Anterior cingulate cortex (tissue), 58 donors: Measurements from ENCODE around the gene HTRA1.
A peak's percentile ranks its signal among the peaks of the same experiment; 100 is the strongest.

Experiments
- DNase-seq, 58 donors: peaks; one replicate each; lab custom pipeline; 2025; lab: John Stamatoyannopoulos, UW

The HTRA1 gene

GRCh38 chr10:122469848-122470247 is 8.5 kb downstream of the HTRA1 start:
- DNase-seq, result no peak

DNA sequence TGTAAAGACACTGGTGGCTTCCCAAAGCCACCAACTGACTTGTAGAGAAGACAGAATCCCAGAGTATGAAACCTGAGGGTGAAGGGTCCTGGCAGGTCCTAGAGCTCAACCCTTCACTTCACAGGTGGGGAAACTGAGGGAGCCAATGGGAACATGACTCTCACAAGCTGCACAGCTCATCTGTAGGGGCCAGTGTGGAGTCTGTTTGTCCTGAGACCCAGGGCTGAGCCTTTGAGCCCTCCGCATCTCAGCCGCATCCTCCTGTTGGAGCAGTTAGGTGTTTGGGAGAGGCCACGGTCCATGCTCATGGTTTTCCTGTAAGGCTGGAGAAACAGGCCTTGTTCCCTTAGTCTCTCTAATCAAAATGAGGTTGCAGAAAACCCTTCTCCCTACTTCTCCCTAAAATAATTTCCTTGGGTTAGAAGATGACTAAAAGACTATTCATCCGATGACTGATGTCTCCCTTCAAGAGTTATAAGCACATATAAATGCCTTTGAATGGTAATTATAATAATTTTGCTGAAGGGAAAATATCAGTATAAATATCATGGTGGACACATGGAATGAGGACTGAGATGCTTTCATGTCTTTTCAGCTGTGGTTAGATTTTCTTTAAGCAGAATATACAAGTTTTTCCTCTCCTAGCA is 10.3 kb downstream of the HTRA1 start:
- DNase-seq, result no peak

GRCh38 chr10:122473116-122473515 is 11.8 kb downstream of the HTRA1 start:
- no peak for DNase-seq

- peak in 12 of 58 donors; percentile 33 to 83 (median 56) for DNase-seq
Measured at GRCh38 chr10:122474131-122474818, 12.9 kb downstream of the HTRA1 start.

- peak in 50 of 58 donors; percentile 38 to 91 (median 74) for DNase-seq
Measured at GRCh38 chr10:122475100-122475499, 13.7 kb downstream of the HTRA1 start.

- DNase-seq, result peak in 6 of 58 donors; percentile 30 to 79 (median 59)
Measured at GRCh38 chr10:122475591-122476332, 14.4 kb downstream of the HTRA1 start.

- no peak for DNase-seq
Measured at GRCh38 chr10:122476333-122476695, 15.0 kb downstream of the HTRA1 start.

DNA sequence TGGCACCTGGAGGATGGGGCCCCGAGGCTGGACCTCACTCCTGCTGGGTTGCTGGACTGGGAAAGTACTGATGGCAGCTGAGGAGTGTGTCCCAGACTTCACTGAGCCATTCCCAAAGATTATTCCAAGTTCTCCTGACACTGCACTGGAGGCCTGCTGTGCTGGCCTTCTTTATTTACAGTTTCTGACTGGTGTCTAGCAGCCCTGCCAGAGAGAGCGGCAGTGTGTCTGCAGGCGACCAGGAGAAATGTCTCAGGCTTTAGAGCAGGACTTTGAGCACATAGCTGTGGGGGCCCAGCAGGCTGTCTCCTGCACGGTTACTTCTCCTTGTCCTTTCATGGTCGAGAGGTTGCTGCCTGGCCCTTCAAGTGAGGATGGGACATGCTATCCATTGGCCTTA is 16.1 kb downstream of the HTRA1 start:
- DNase-seq, result no peak

GRCh38 chr10:122478971-122479370 is 17.6 kb downstream of the HTRA1 start:
- peak in 44 of 58 donors; percentile 21 to 93 (median 54) for DNase-seq

DNA sequence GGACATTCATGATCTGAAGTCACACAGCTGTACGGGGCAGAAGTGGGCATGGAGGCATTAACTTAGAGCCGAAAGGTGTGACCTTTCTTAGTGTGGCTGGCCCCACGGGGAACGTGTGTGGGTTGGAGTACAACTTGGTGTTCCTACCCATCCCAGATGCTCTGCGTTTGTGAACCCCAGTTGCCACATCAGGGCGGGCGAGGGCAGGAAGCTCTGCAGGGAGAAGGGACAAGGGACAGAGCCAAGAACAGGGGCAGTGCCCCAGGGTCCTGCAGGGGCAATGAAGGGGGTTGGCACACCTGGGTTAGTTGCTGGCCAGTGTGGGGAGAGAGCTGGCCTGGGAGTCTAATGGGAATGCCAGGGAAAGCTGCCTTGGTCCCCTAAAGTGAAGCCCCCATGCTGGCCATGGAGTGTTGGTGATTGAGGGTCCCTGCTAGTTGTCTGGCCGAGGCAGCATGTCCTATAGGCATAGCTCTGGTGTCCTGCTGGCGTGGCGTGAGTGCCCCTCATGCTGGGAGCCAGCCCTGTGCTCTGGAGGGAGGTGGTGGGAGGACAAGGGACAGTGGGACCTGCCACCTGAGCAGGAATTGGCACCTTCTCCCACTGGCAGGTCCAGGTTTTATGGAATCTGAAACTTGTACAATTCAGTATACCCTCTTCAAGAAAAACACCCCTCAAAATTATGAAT is 18.9 kb downstream of the HTRA1 start:
- no peak for DNase-seq

DNA sequence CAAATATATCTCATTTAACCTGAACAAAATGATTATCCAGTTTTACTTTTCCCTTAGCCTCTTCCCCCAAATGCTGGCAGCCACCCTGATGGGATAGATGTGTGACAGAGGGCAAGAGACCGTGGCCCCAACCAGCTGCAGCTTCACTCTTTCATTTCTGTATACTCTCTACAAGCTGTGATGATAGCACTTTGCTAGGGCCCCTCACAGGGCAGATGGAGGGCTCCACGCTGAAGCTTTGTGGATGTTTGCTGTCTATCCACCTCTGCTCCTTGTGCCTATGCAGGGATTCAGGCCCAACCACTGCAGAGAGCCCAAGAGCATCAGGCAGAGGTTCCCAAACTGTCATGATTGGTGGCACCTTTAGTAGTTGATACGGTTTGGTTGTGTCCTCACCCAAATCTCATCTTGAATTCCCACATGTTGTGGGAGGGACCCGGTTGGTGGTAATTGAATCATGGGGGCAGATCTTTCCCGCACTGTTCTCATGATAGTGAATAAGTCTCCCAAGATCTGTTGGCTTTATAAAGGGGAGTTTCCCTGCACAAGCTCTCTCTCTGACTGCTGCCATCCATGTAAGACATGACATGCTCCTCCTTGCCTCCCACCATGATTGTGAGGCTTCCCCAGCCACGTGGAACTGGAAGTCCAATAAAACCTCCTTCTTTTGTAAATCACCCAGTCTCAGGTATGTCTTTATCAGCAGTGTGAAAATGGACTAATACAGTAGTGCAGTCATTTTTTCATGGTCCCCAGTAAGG is 20.1 kb downstream of the HTRA1 start:
- no peak for DNase-seq

DNA sequence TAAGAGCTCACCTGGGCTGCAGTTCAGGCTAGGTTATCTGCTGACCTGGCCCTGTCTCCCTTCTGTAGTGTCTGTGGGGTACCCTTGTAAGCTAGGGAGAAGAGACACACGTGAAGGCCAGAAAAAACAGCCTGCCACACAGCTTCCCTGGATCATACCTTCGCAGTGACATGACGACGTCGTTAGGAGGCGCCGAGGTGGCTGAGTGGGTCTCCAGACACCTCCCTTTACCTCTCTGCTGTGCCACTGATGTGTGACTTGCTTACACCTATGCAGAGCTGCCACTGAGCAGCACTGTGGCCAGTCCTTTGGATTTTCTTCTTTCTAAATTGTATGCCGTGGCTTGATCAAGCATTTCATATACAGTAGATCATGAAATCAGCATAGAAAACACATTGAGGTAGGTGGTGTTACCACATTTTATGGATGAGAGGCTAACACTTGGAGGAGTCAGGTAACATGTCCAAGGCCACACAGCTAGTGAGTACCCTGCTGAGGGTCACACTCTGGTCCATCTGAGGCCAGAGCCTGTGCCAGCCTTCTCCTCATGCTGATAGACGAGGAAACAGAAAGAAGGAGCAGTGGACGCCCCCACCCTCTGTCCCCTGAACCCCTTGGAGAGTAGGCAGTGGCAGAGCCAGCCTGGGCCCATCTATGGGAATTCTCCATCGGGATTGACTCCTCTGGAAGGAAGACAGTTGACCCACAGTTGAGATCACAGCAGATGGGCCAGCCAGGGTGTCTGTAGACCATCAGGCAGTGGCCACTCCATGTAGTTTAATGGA is 23.1 kb downstream of the HTRA1 start:
- no peak for DNase-seq

DNA sequence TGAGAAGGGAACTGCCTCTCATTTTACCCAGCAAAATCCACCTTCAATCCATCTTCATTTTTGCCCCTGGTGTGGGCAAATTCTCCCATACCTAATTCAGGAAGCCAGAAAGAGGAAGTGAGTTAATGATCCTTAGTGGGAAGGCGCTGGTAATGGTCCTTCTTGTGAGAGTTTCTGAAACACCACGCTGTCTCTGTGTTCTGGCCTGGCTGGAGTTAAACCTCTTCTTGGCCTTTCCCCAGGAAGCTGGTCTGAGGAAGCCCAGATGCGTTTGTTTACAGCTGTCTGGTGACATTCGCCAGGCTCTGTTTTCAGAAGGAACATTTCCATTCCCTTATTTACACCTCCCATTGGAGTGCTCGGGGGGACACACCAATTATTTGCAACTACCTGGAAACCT is 24.3 kb downstream of the HTRA1 start:
- peak in 21 of 58 donors; percentile 25 to 75 (median 41) for DNase-seq

GRCh38 chr10:122486406-122487080 is 25.2 kb downstream of the HTRA1 start:
- no peak for DNase-seq

- peak in 18 of 58 donors; percentile 19 to 61 (median 37) for DNase-seq
Measured at GRCh38 chr10:122487174-122487765, 25.9 kb downstream of the HTRA1 start.

- DNase-seq, result peak in 1 of 58 donors; percentile 7
Measured at GRCh38 chr10:122490268-122490667, 28.9 kb downstream of the HTRA1 start.

GRCh38 chr10:122490786-122491680 is 29.7 kb downstream of the HTRA1 start:
- peak in 9 of 58 donors; percentile 21 to 46 (median 34) for DNase-seq
